Breast epithelium (tissue), 4 donors: ENCODE data around the gene PCSK5. TPM values are rescaled to one million over a fixed set of nuclear protein-coding genes. Genes with fewer than 3 reads are reported as not detected.
"Not testable (repeated sequence)": the region's sequence is repeated elsewhere in the genome, so short reads cannot be mapped to it uniquely, and the experiment has no call there.

Source experiments
- DNase-seq, 2 donors: peaks; one replicate each; pipeline ENCODE4 v3.0.0-alpha.2; 2019; ENCODE audit warnings: low spot score in 2 of 2
- H3K27ac ChIP-seq, 2 donors: fragments of 200-600 bp; sonication (generic) in 1 of 2; one replicate each; pipeline ENCODE4 v1.5.1; 2016 to 2019; ENCODE audit warnings: mild to moderate bottlenecking in 1 of 2
- H3K27me3 ChIP-seq, 2 donors: fragments of 200-600 bp; sonication (generic) in 1 of 2; one replicate each; pipeline versions ENCODE4 v1.5.1 to v1.6.0; 2017 to 2019; ENCODE audit warnings: control low read depth in 1 of 2, mild to moderate bottlenecking in 1 of 2
- H3K36me3 ChIP-seq: fragments of 200-600 bp; one replicate; pipeline ENCODE4 v1.5.1; 2019
- H3K4me1 ChIP-seq, 2 donors: fragments of 200-600 bp; sonication (generic); one replicate each; pipeline ENCODE4 v1.5.1; 2016 to 2019; ENCODE audit warnings: control low read depth in 1 of 2
- H3K4me3 ChIP-seq, 3 donors: fragments of 200-600 bp; sonication (generic); 1 replicate in 2 of 3; 2 replicates in 1 of 3; pipeline ENCODE4 v1.5.1; 2016 to 2019; ENCODE audit warnings: mild to moderate bottlenecking in 3 of 3, moderate library complexity in 2 of 3
- H3K9me3 ChIP-seq, 2 donors: fragments of 200-600 bp; sonication (generic) in 1 of 2; one replicate each; pipeline ENCODE4 v1.5.1; 2016 to 2019; ENCODE audit warnings: control low read depth in 1 of 2
- CTCF ChIP-seq, 3 donors: fragments of 450-650 bp; IDR thresholded peaks; one replicate each; pipeline ENCODE4 v1.5.1; 2016 to 2017; ENCODE audit warnings: antibody characterized with exemption in 3 of 3, mild to moderate bottlenecking in 3 of 3, moderate library complexity in 3 of 3
- POLR2A ChIP-seq: fragments of 450-650 bp; IDR thresholded peaks from one replicate; pipeline ENCODE4 v1.6.1; 2016; ENCODE audit warnings: antibody characterized with exemption, mild to moderate bottlenecking, moderate library complexity
- POLR2AphosphoS5 ChIP-seq, 3 donors: sonication (generic); formaldehyde crosslinking; IDR thresholded peaks; one replicate each; pipeline ENCODE4 v1.6.1; 2017; ENCODE audit warnings: antibody characterized with exemption in 3 of 3
- intact Hi-C: fragments of 100-400 bp; cut with DNase I; formaldehyde crosslinking; loops from one replicate; pipeline ENCODE4 v1.15.1; 2023; ENCODE audit warnings: low total_unique reads
- total RNA-seq, 3 donors: library from RNA; depleted of rRNA; stranded (reverse); fragments of >200 nt; gene quantifications; one replicate each; pipeline ENCODE4 v1.1.0, GENCODE V29; 2016

The PCSK5 gene
- total RNA-seq, 3 donors from 2014 or later: 12.7 to 21.0 (median 19.0) TPM

- no peaks in the 10 kb centered on the region for H3K27me3 ChIP-seq
- no peak for DNase-seq
- H3K9me3 ChIP-seq: no peaks in the 10 kb centered on the region
- intact Hi-C loops: no loop called here
- no peak overlapping the region for H3K4me3 ChIP-seq
- H3K36me3 ChIP-seq: no peaks in the 10 kb centered on the region
- no peaks in the 10 kb centered on the region for H3K4me1 ChIP-seq
- H3K27ac ChIP-seq: no peak overlapping the region
- TF ChIP-seq POLR2A: no peak
- TF ChIP-seq POLR2AphosphoS5 (IDR thresholded peaks at IDR 0.05): no peak
- TF ChIP-seq CTCF (IDR thresholded peaks at IDR 0.05): no peak
Observed at GRCh38 chr9:76313771-76314170, 423.3 kb downstream of the PCSK5 start.

GRCh38 chr9:76314321-76314720 is 423.8 kb downstream of the PCSK5 start:
- no peak for DNase-seq
- H3K4me1 ChIP-seq: no peaks in the 10 kb centered on the region
- no peaks in the 10 kb centered on the region for H3K36me3 ChIP-seq
- H3K4me3 ChIP-seq: no peak overlapping the region
- TF ChIP-seq POLR2A: no peak
- no peak for TF ChIP-seq POLR2AphosphoS5 (IDR thresholded peaks at IDR 0.05)
- no peak overlapping the region for H3K27ac ChIP-seq
- intact Hi-C loops: no loop called here
- no peaks in the 10 kb centered on the region for H3K9me3 ChIP-seq
- no peaks in the 10 kb centered on the region for H3K27me3 ChIP-seq

- no peak for DNase-seq
- Histone ChIP-seq H3K4me1 (no peaks in the 10 kb centered on the region), H3K36me3 (no peaks in the 10 kb centered on the region), H3K27ac (no peak overlapping the region), H3K4me3 (no peak overlapping the region), H3K27me3 (no peaks in the 10 kb centered on the region), H3K9me3 (no peaks in the 10 kb centered on the region)
- TF ChIP-seq CTCF (IDR thresholded peaks at IDR 0.05) (no peak), POLR2AphosphoS5 (IDR thresholded peaks at IDR 0.05) (no peak), POLR2A (no peak)
- intact Hi-C loops: no loop called here
Observed at GRCh38 chr9:76316069-76316468, 425.6 kb downstream of the PCSK5 start.

- DNase-seq, H3K36me3 ChIP-seq, H3K27ac ChIP-seq, intact Hi-C loops, H3K4me3 ChIP-seq, H3K4me1 ChIP-seq, H3K27me3 ChIP-seq, H3K9me3 ChIP-seq: not testable (repeated sequence)
Observed at GRCh38 chr9:76319466-76319865, 429.0 kb downstream of the PCSK5 start.

- H3K9me3 ChIP-seq: no peaks in the 10 kb centered on the region
- no peaks in the 10 kb centered on the region for H3K27me3 ChIP-seq
- no peak for DNase-seq
- H3K4me3 ChIP-seq: no peak overlapping the region
- H3K27ac ChIP-seq: no peak overlapping the region
- intact Hi-C loops: no loop called here
- TF ChIP-seq POLR2A (no peak), POLR2AphosphoS5 (IDR thresholded peaks at IDR 0.05) (no peak), CTCF (IDR thresholded peaks at IDR 0.05) (no peak)
- no peaks in the 10 kb centered on the region for H3K36me3 ChIP-seq
- no peaks in the 10 kb centered on the region for H3K4me1 ChIP-seq
Observed at GRCh38 chr9:76321195-76321828, 430.8 kb downstream of the PCSK5 start.

- Histone ChIP-seq H3K36me3 (no peaks in the 10 kb centered on the region), H3K4me1 (no peaks in the 10 kb centered on the region), H3K4me3 (no peak overlapping the region), H3K27me3 (no peaks in the 10 kb centered on the region), H3K9me3 (no peaks in the 10 kb centered on the region), H3K27ac (no peak overlapping the region)
- TF ChIP-seq CTCF (IDR thresholded peaks at IDR 0.05) (no peak), POLR2A (no peak), POLR2AphosphoS5 (IDR thresholded peaks at IDR 0.05) (no peak)
- DNase-seq: no peak
- intact Hi-C loops: no loop called here
Observed at GRCh38 chr9:76322810-76323209, 432.3 kb downstream of the PCSK5 start.
